Uterus (tissue), 4 donors: ENCODE results near the gene EFCAB12. TPM values are rescaled to one million over a fixed set of nuclear protein-coding genes. Genes with fewer than 3 reads are reported as not detected.
"Not testable (repeated sequence)": the region's sequence is repeated elsewhere in the genome, so short reads cannot be mapped to it uniquely, and the experiment has no call there.

Experiments
- DNase-seq, 2 donors: peaks; one replicate each; pipeline ENCODE4 v3.0.0-alpha.2; 2019 to 2020
- H3K27ac ChIP-seq, 2 donors: fragments of 200-600 bp; sonication (generic); 1 replicate in 1 of 2; 2 replicates in 1 of 2; pipeline ENCODE4 v1.5.1; 2016 to 2018
- H3K27me3 ChIP-seq, 2 donors: fragments of 200-600 bp; sonication (generic); one replicate each; pipeline ENCODE4 v1.5.1; 2018 to 2019; ENCODE audit warnings: control low read depth in 1 of 2
- H3K36me3 ChIP-seq, 2 donors: fragments of 200-600 bp; sonication (generic); one replicate each; pipeline ENCODE4 v1.5.1; 2019; ENCODE audit warnings: control low read depth in 1 of 2
- H3K4me1 ChIP-seq, 2 donors: fragments of 200-600 bp; sonication (generic); one replicate each; pipeline ENCODE4 v1.5.1; 2018 to 2019; ENCODE audit warnings: control low read depth in 1 of 2
- H3K4me3 ChIP-seq, 2 donors: fragments of 200-600 bp; sonication (generic); 1 replicate in 1 of 2; 2 replicates in 1 of 2; pipeline ENCODE4 v1.5.1; 2018 to 2019; ENCODE audit warnings: mild to moderate bottlenecking in 1 of 2
- H3K9me3 ChIP-seq, 2 donors: fragments of 200-600 bp; sonication (generic); one replicate each; pipeline ENCODE4 v1.5.1; 2019; ENCODE audit warnings: control low read depth in 1 of 2
- POLR2A ChIP-seq, 2 donors: fragments of 450-650 bp; IDR thresholded peaks; one replicate each; pipeline ENCODE4 v1.6.1; 2016; ENCODE audit warnings: antibody characterized with exemption in 2 of 2, mild to moderate bottlenecking in 1 of 2, moderate library complexity in 1 of 2
- intact Hi-C: fragments of 100-400 bp; cut with DNase I; formaldehyde crosslinking; loops from one replicate; pipeline ENCODE4 v1.15.1; 2023; ENCODE audit warnings: low total_unique reads
- total RNA-seq, 4 donors: library from RNA; depleted of rRNA in 3 of 4; stranded (reverse); fragments of >200 nt in 3 of 4; gene quantifications; one replicate each; pipeline versions ENCODE4 v1.1.0 to v1.2.4, GENCODE V29; 2014 to 2023
- TF ChIP-seq, protein P1 (sequence below), 4 experiments: fragments of 200-600 bp in 2 of 4; fragments of 450-650 bp in 2 of 4; sonication (generic) in 2 of 4; IDR thresholded peaks; one replicate each; pipeline ENCODE4 v1.5.1; 2016 to 2019; ENCODE audit warnings: antibody characterized with exemption in 4 of 4, mild to moderate bottlenecking in 2 of 4, moderate library complexity in 1 of 4
- donor health status: DM: yes; HTN: yes; CAD: no.

The EFCAB12 gene
- total RNA-seq, 4 donors from 2014 or later: under 0.01 to 0.76 (median 0.41) TPM; not detected in 1

DNA sequence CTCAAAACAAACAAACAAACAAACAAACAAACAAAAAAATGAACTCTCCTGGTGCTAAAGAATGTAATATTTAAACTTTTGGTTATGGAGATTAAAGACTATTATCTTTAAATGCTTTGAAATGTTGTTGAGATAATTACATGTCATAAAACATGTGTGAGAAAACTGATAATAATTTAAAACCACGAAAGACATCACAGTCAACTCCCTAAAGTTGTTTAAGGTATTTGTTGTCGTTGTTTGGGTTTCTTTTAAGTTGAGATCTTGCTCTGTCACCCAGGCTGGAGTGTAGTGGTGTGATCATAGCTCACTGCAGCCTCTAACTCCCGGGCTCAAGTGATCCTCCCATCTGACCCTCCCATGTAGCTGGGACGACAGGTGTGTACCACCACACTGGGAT, 12.0 kb downstream of the EFCAB12 start:
- Histone ChIP-seq H3K9me3 (no peaks in the 10 kb centered on the region), H3K27me3 (no peaks in the 10 kb centered on the region), H3K4me1 (no peaks in the 10 kb centered on the region), H3K4me3 (no peak overlapping the region), H3K27ac (no peak overlapping the region), H3K36me3 (no peaks in the 10 kb centered on the region)
- intact Hi-C loops: no loop called here
- no peak for TF ChIP-seq POLR2A (IDR thresholded peaks at IDR 0.05)
- no peak for DNase-seq

DNA sequence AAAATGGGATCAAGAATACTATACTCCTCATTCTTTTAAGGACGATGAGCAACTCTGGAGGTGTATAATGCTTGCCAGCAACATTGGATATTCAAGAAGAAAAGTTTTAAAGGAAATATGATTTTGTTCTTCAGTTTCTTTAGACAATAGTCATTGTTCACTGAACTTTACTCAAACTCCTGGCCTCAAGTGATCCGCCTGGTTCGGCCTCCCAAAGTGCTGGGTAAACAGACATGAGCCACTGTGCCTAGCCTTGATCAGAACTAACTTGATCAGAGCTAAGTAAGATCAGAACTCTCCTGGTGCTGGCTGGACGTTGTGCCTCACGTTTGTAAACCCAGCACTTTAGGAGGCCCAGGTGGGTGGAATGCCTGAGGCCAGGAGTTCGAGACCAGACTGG, 12.6 kb downstream of the EFCAB12 start:
- H3K4me1 ChIP-seq: no peaks in the 10 kb centered on the region
- intact Hi-C loops: no loop called here
- no peak overlapping the region for H3K4me3 ChIP-seq
- TF ChIP-seq, protein P1, sequence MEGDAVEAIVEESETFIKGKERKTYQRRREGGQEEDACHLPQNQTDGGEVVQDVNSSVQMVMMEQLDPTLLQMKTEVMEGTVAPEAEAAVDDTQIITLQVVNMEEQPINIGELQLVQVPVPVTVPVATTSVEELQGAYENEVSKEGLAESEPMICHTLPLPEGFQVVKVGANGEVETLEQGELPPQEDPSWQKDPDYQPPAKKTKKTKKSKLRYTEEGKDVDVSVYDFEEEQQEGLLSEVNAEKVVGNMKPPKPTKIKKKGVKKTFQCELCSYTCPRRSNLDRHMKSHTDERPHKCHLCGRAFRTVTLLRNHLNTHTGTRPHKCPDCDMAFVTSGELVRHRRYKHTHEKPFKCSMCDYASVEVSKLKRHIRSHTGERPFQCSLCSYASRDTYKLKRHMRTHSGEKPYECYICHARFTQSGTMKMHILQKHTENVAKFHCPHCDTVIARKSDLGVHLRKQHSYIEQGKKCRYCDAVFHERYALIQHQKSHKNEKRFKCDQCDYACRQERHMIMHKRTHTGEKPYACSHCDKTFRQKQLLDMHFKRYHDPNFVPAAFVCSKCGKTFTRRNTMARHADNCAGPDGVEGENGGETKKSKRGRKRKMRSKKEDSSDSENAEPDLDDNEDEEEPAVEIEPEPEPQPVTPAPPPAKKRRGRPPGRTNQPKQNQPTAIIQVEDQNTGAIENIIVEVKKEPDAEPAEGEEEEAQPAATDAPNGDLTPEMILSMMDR (IDR thresholded peaks at IDR 0.05): no peak
- TF ChIP-seq POLR2A (IDR thresholded peaks at IDR 0.05): no peak
- H3K36me3 ChIP-seq: no peaks in the 10 kb centered on the region
- H3K27ac ChIP-seq: no peak overlapping the region
- DNase-seq: no peak
- H3K27me3 ChIP-seq: no peaks in the 10 kb centered on the region
- H3K9me3 ChIP-seq: no peaks in the 10 kb centered on the region

DNA sequence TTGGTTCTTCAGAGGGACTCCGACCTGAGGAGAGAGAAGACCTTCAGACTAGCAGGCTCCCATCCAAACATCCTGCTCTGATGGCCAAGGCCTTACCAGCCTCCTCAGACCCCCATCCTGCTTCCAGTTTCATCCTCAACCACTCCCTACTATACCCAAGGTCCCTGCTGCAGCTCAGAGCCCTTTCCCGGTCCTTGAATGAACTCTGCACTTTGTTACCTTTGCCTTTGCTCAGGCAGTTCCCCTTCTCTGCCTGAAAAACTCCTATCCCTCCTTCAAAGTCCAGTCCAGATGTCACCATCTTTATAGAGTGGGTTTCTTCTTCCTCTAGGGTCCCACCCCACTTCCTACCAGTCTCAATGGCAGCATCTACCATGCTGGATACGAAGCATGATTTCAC, 13.1 kb downstream of the EFCAB12 start:
- intact Hi-C loops: no loop called here
- DNase-seq: no peak
- no peaks in the 10 kb centered on the region for H3K36me3 ChIP-seq

DNA sequence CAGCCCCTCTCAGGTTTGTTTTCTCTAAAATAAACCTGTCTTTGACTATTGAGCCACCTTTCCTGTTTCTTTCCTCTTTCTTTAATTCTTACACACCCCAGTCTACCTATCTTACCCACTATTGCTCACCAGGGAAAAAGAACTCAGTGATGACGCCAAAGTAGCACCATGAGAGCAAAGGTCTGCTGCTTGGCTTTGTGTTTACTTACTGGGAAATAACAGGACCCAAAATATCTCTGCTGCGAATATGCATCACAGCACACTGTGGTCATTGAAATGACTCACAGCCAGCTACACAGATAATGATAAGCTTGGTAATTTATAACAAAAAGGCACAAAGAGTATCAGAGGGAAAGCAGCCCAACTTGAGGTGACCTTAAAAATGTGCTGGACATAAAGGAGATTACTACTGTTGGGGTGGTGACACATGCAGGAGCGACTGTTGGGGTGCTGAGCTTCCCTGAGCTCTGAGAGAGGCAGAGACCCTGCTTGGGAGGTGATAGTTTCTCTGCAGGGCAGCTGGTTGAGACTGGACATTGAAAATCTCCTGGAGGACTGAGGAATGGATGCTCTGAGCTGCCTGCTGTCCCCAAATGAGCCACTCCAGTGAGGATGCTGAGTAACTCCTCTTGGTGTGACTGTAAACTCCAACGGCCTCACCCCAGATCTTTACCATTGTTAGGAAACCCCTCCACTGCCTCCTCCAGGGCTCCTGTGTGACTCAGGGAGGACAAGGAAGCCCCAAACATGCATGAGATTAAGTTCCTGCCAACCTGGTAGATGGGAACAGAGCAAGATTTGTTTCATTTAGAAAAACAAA, 14.5 kb downstream of the EFCAB12 start:
- no peaks in the 10 kb centered on the region for H3K9me3 ChIP-seq
- intact Hi-C loops: no loop called here
- H3K27ac ChIP-seq: no peak overlapping the region
- H3K4me3 ChIP-seq: no peak overlapping the region
- H3K36me3 ChIP-seq: no peaks in the 10 kb centered on the region
- TF ChIP-seq POLR2A (IDR thresholded peaks at IDR 0.05): no peak
- TF ChIP-seq, protein P1 (IDR thresholded peaks at IDR 0.05): no peak
- no peaks in the 10 kb centered on the region for H3K27me3 ChIP-seq
- H3K4me1 ChIP-seq: no peaks in the 10 kb centered on the region
- no peak for DNase-seq

More for the DNA sequence above, 13.1 kb downstream of the EFCAB12 start:
- H3K4me3 ChIP-seq: no peak overlapping the region
- no peaks in the 10 kb centered on the region for H3K4me1 ChIP-seq
- H3K27me3 ChIP-seq: no peaks in the 10 kb centered on the region
- no peak overlapping the region for H3K27ac ChIP-seq
- TF ChIP-seq POLR2A (IDR thresholded peaks at IDR 0.05): no peak
- TF ChIP-seq, protein P1 (IDR thresholded peaks at IDR 0.05): no peak
- H3K9me3 ChIP-seq: no peaks in the 10 kb centered on the region

DNA sequence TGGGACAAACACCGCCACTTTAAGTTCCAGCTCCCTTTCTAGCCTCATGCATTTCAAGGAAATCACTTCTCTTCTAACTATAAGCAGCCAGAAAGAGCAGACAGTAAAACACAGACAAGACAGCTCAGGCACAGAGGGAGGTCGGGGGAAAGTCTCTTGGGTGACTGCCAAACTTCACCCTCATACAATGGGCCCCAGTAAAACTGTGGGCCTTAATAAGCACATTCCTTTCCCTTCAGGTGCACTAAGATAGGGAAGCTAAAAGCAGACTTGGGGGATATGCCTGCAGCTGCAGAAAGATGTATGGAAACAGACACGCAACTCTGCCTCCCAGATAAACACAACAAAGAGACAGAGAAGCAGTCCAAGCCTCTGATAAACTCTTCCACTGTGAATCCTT, 15.2 kb downstream of the EFCAB12 start:
- H3K27ac ChIP-seq, H3K27me3 ChIP-seq, H3K4me1 ChIP-seq, DNase-seq, intact Hi-C loops, H3K4me3 ChIP-seq, H3K9me3 ChIP-seq, H3K36me3 ChIP-seq: not testable (repeated sequence)

DNA sequence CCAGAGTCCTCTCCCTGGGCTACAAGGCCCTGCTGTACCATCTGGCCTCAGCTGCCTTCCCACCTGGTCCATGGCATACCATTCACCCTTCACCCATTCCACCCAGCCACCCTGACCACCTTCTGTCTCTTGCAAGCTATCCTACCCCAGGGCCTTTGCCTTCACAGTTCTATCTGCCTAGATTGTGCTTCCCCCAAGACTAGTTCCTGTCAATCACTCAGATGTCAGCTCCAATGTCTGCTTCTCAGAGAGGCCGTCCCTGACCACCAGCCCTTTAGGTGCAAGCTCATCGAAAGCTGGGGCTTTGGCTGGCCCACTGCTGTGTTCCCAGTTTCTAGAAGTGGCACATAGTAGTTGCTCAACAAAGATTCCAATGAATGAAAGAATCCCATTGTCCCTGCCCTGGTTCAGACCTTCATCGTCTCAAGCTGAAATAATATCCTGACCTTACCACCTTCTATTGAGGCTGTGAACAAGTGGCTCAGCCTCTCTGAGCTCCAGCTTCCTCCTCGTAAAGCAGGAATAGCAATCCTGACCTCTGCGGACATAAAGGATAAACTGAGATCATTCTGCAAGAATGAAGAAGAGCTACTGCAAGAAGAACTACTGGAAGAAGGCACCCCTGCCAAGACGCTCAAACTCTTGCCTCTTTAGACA, 15.8 kb downstream of the EFCAB12 start:
- H3K4me3 ChIP-seq: no peak overlapping the region
- intact Hi-C loops: no loop called here
- no peaks in the 10 kb centered on the region for H3K36me3 ChIP-seq
- H3K27ac ChIP-seq: no peak overlapping the region
- no peak for TF ChIP-seq POLR2A (IDR thresholded peaks at IDR 0.05)
- TF ChIP-seq, protein P1 (IDR thresholded peaks at IDR 0.05): no peak
- DNase-seq: no peak
- H3K4me1 ChIP-seq: no peaks in the 10 kb centered on the region
- no peaks in the 10 kb centered on the region for H3K9me3 ChIP-seq
- H3K27me3 ChIP-seq: no peaks in the 10 kb centered on the region
